ENCODE measurements around the gene OSBPL3. TPM values are rescaled to one million over a fixed set of nuclear protein-coding genes. Genes with fewer than 3 reads are reported as not detected.
"Not testable (repeated sequence)": the region's sequence is repeated elsewhere in the genome, so short reads cannot be mapped to it uniquely, and the experiment has no call there.

Gene OSBPL3
- total RNA-seq, 1 donor from 2014 or later = 14.1 TPM

DNA sequence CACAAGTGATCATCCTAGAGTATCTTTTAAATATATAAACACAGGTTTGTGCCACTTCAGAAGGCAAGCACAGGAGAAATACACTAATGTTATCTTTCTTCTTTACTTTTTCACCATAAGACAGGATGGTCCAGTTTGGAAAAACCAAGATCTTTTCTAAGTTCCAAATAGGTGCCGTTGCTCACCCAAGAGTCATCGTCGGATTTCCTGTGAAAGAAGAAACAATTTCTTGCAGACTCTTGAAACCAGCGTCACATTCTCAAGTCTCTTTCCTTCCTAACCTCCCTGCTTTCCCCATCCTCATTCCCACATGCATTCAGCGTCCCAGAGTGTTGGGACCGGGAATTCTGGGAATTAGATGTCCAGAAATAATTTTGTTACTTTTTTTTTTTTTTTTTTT lies 179.9 kb downstream of the OSBPL3 start:
- no peak for DNase-seq (ENCODE audit: low read depth in 2 of 2)

- DNase-seq (ENCODE audit: low read depth in 2 of 2) = no peak
Observed at GRCh38 chr7:24799506-24799905, 180.5 kb downstream of the OSBPL3 start.

DNA sequence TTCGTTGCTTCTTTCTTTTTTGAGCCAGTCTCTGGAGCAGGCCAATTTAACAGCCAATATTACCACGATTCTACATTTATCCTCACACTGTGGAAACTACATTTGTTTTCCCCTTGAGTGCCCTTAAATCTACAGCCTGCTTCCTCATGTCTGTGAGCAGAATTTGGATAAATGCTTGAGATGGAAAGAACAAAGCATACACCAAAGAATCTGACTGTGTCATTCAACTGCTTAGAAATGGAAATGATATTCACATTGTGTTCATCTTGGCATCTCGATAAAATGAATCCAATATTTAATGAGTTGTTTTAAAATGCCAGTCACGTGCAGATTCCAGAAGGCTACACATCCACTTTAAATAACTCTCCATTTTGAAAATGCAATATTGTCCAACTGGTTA lies 181.7 kb downstream of the OSBPL3 start:
- DNase-seq (ENCODE audit: low read depth in 2 of 2) = no peak

GRCh38 chr7:24797270-24797669 lies 182.7 kb downstream of the OSBPL3 start:
- no peak for DNase-seq (ENCODE audit: low read depth in 2 of 2)

- DNase-seq (ENCODE audit: low read depth in 2 of 2) = no peak
Observed at GRCh38 chr7:24795407-24795767, 184.6 kb downstream of the OSBPL3 start.

- DNase-seq (ENCODE audit: low read depth in 2 of 2) = not testable (repeated sequence)
Observed at GRCh38 chr7:24794751-24795406, 185.1 kb downstream of the OSBPL3 start.

DNA sequence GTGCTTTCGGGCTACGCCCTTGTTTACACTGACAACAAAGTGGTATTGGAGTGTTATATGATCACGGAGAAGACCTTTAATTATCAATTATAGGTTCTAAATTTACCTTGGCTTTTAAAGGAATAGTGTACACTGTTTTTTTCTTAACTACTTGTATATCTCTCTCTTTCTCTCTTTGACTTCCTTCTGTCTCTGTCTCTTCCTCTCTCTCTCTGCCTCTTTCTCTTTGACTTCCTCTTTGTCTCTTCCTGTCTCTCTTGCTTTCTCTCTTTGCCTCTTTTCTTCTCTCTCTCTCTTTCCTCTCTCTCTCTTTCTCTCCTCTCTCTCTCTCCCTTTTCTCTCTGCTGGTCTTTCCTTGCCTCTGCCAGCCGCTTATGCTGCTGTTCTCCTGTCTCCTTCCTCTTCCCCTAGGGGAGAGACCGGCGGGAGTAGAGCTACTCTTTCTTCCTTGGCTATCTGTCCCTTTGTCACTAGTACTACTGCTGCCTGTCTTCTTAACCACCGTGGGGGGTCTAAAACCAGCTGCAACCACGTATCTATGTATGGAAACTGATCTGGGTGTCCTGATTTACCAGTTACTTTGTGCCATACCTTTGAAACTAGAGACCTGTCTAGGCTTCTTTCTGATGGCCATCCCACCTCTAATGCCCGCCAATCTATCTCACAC lies 185.9 kb downstream of the OSBPL3 start:
- DNase-seq (ENCODE audit: low read depth in 2 of 2) = no peak

DNA sequence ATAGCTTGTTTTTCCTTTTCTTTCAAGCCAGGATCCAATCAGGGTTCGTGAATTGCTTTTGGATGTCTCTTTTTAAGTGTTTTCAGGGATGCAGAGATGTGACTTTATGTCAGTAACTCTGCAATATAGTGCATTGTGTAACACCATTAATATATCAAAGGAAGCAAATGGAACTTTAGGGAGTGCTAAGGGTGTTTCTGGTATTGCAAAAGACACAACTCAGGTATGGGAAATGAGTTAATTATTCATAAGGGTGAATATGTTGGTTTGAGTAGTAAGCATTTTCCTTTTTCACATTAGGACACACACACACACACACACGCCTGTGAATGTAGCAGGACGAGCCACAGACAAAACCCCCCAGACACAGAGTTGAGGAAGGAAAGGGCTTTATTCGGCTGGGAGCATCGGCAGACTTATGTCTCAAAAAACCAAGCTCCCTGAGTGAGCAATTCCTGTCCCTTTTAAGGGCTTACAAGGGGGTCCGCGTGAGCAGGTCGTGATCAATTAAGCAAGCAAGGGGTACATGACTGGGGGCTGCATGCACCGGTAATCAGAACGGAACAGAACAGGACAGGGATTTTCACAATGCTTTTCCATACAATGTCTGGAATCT lies 190.9 kb downstream of the OSBPL3 start:
- no peak for DNase-seq (ENCODE audit: low read depth in 2 of 2)

DNA sequence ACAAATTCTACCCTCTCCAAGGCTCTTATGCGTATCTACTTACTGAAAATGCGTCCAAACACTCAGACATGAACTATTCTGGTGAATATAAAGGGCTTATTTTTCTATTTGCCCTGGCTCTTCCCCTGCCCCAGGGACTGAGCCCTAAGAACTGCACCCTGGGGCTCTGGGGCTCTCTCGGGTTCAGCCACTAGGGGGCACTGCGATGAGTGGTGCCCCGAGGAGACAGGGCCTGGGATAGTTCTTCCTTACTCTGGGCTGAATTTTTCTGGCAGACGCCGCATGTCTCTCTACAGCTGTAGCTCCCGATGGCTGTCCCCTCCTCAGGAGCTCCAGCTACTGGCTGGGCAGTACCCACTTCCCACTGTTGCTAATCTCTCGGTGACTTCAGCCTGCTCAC lies 191.9 kb downstream of the OSBPL3 start:
- DNase-seq (ENCODE audit: low read depth in 2 of 2) = no peak

- peak; percentile 88 to 96 for DNase-seq (ENCODE audit: low read depth in 2 of 2)
Observed at GRCh38 chr7:24786941-24787340, 193.0 kb downstream of the OSBPL3 start.

- no peak for DNase-seq (ENCODE audit: low read depth in 2 of 2)
Observed at GRCh38 chr7:24786306-24786705, 193.7 kb downstream of the OSBPL3 start.

DNA sequence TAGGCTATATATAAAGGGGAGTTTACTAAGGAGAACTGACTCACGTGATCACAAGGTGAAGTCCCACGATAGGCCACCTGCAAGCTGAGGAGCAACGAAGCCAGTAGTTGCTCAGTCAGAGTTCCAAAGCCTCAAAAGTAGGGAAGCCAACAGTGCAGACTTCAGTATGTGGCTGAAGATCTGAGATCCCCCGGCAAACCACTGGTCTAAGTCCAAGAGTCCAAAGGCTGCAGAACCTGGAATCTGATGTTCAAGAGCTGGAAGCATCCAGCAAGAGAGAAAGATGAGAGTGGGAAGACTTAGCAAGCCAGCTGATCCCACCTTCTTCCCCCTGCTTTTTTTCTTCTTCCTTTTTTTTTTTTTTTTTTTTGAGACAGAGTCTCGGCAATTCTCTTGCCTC lies 195.7 kb downstream of the OSBPL3 start:
- no peak for DNase-seq (ENCODE audit: low read depth in 2 of 2)

DNA sequence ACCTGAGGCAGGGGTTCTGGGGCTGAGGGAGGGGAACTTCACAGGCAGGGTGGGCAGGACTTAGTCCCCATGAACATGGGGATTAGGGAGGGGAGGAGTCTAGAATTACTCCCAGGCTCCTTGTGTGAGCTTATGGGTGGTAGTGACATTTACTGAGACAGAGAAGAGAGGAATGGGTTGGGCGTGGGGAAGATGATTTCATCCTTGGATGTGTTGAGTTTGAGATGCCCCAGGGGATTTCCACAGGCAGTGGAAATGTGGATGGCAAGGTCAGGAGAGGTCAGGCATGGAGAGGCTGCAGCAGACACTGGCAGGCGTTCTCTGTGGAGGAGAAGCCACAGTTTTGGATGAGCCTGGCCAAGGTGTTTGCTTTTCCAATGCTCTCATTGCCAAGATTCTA lies 196.3 kb downstream of the OSBPL3 start:
- DNase-seq (ENCODE audit: low read depth in 2 of 2) = no peak

DNA sequence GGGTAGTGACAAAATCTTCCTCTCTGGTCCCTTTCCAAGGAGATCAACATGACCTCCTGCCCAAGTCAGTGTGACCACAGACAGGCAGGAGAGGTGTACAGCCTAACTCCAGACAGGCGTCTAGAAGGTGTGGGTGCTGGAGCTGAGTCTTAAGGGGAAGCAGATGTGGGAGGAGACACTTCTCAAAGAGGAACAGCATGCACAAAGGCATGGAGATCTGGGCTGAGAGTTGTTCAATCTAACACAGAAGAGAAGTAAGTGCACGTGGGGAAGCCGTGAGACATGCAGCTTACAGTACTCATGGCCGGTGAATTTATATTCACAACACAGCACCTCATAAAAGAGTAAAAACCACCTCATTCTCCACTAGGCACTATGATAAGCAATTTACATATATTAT lies 198.9 kb downstream of the OSBPL3 start:
- no peak for DNase-seq (ENCODE audit: low read depth in 2 of 2)

DNA sequence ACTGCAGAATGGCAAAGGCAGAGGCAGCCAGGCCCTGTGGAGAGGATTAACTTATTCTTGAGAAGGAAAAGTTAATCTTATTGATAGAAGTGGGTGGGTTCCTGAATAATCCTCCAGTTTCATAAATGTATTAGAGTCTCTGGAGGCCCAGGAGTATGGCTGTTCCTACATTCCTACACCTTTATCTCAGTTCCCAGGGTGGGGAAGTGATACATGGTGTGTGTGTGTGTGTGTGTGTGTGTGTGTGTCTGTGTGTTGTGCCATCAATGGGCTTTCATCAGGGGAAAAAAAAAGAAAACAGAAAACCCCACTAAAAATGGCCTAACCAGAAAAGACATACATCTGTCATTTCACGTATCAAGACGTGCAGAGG lies 200.7 kb downstream of the OSBPL3 start:
- DNase-seq (ENCODE audit: low read depth in 2 of 2) = no peak

DNA sequence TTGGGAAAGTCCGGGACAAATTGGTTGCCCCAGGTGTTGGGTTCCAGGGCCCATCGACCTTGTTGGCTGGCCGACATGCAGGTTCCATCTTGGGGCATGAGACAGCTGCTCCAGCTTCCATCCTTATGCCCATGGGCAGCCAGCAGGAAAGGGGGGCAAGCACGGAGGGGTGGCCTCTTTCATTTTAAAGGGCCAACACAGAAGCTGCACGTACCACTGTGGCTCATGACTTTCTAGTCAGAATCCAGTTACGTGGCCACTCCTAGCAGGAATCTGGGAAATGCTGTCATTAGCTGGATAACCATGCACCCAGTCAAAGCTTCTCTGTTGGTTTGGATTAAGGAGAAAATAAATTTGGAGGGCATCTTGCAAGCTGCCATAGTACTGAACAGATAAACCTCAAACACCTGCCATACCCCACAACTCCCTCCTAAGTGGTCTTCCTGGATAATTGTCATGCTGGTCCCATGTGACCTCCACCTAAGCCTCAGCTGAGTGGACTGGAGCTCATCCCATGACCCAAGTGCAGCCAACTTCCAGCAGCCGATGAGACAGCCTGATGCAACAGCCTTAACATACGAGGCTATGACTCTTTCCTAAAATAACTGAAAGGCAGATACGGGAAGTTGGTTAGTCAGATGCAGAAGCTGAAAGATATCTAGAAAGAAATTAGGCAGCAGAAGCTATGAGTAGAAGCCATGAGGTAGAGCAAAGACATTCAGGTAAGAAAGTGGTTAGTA lies 201.3 kb downstream of the OSBPL3 start:
- DNase-seq (ENCODE audit: low read depth in 2 of 2) = peak in 1 of 2 donors; percentile 50

DNA sequence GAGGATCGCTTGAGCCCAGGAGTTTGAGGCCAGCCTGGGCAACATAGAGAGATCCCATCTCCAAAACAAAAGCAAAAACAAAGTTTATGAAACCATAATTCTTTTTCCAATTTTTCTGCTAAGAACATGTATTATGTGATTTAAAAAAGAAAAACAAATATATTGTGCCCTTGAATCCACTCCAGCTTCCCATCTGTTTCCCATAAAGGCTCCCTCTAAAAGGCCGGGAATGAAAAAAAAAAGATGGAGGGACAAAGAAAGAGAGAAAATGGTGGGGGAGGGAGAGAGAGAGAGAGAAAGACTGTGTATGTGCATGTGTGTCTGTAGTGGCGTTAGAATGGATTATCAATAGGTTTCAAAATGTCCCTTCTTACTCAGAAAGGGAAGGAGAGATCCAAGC lies 202.2 kb downstream of the OSBPL3 start:
- no peak for DNase-seq (ENCODE audit: low read depth in 2 of 2)

- DNase-seq (ENCODE audit: low read depth in 2 of 2) = peak in 1 of 2 donors; percentile 32
Observed at GRCh38 chr7:24773646-24774045, 206.3 kb downstream of the OSBPL3 start.

- no peak for DNase-seq (ENCODE audit: low read depth in 2 of 2)
Observed at GRCh38 chr7:24769851-24770250, 210.1 kb downstream of the OSBPL3 start.

GRCh38 chr7:24769014-24769830 lies 210.8 kb downstream of the OSBPL3 start:
- no peak for DNase-seq (ENCODE audit: low read depth in 2 of 2)

- DNase-seq (ENCODE audit: low read depth in 2 of 2) = no peak
Observed at GRCh38 chr7:24767878-24768569, 212.0 kb downstream of the OSBPL3 start.
